Prostate gland (tissue), 2 donors: Measurements from ENCODE around the gene VWA1. TPM values are rescaled to one million over a fixed set of nuclear protein-coding genes. Genes with fewer than 3 reads are reported as not detected.

Experiments
- DNase-seq: peaks from one replicate; pipeline ENCODE4 v3.0.0-alpha.2; 2019; ENCODE audit warnings: low spot score
- H3K27ac ChIP-seq, 2 donors: fragments of 200-600 bp; sonication (generic); 2 replicates each; pipeline ENCODE4 v1.5.1; 2017 to 2019
- H3K27me3 ChIP-seq: fragments of 200-600 bp; sonication (generic); replicated peaks from 2 replicates; pipeline ENCODE4 v1.5.1; 2019; ENCODE audit not compliant: insufficient read depth
- H3K36me3 ChIP-seq, 2 donors: fragments of 200-600 bp; sonication (generic); 1 replicate in 1 of 2; 2 replicates in 1 of 2; pipeline versions ENCODE4 v1.5.1 to v1.8.1; 2017 to 2019
- H3K4me1 ChIP-seq: fragments of 200-600 bp; sonication (generic); replicated peaks from 2 replicates; pipeline ENCODE4 v1.5.1; 2019
- H3K4me3 ChIP-seq, 2 donors: fragments of 200-600 bp; sonication (generic); 2 replicates each; pipeline ENCODE4 v1.5.1; 2017 to 2019
- H3K9me3 ChIP-seq: fragments of 200-600 bp; sonication (generic); 2 replicates; pipeline ENCODE4 v1.5.1; 2017
- CTCF ChIP-seq, 4 experiments: fragments of 200-600 bp in 2 of 4; fragments of 450-650 bp in 2 of 4; sonication (generic) in 2 of 4; IDR thresholded peaks; 1 replicate in 3 of 4; 2 replicates in 1 of 4; pipeline ENCODE4 v1.5.1; 2016 to 2019; ENCODE audit warnings: antibody characterized with exemption in 4 of 4, mild to moderate bottlenecking in 2 of 4, moderate library complexity in 2 of 4
- POLR2A ChIP-seq: fragments of 450-650 bp; IDR thresholded peaks from one replicate; pipeline ENCODE4 v1.6.1; 2016; ENCODE audit warnings: antibody characterized with exemption, mild to moderate bottlenecking
- POLR2AphosphoS5 ChIP-seq: sonication (generic); formaldehyde crosslinking; IDR thresholded peaks from one replicate; pipeline ENCODE4 v1.6.1; 2017; ENCODE audit warnings: antibody characterized with exemption
- WGBS: methylation state at CpG from one replicate; pipeline ENCODE4 v1.1.5; 2018; 5-methylcytosine and 5-hydroxymethylcytosine counted together
- intact Hi-C: fragments of 100-400 bp; cut with DNase I; formaldehyde crosslinking; loops from one replicate; pipeline ENCODE4 v1.14.2; 2022
- total RNA-seq, 2 donors: library from RNA; depleted of rRNA; stranded (reverse); fragments of >200 nt; gene quantifications; one replicate each; pipeline ENCODE4 v1.1.0, GENCODE V29; 2016

VWA1 gene
- total RNA-seq, 2 donors from 2014 or later: 191 to 227 TPM

GRCh38 chr1:1425753-1426495 lies 9.6 kb upstream of the VWA1 start:
- DNase-seq: no peak
- Histone ChIP-seq H3K27me3 (no peaks in the 10 kb centered on the region), H3K4me3 (no peak overlapping the region), H3K4me1 (peaks cover 11% of the 10 kb centered on the region), H3K9me3 (no peaks in the 10 kb centered on the region), H3K36me3 (no peaks in the 10 kb centered on the region), H3K27ac (no peak overlapping the region)
- WGBS: 51% methylated on average over 19 of the region's 33 CpGs
- intact Hi-C loops: no loop called here
- TF ChIP-seq POLR2AphosphoS5 (no peak), CTCF (IDR thresholded peaks at IDR 0.05) (no peak), POLR2A (no peak)

- no peak for TF ChIP-seq CTCF (IDR thresholded peaks at IDR 0.05)
- TF ChIP-seq POLR2A: no peak
- no peak for TF ChIP-seq POLR2AphosphoS5
- WGBS: 41% methylated on average over 19 of the region's 19 CpGs
- no peak for DNase-seq
- H3K4me3 ChIP-seq: no peak overlapping the region
- no peaks in the 10 kb centered on the region for H3K27me3 ChIP-seq
- peaks cover 14% of the 10 kb centered on the region for H3K4me1 ChIP-seq
- intact Hi-C loops: no loop called here
- H3K9me3 ChIP-seq: no peaks in the 10 kb centered on the region
- H3K36me3 ChIP-seq: no peaks in the 10 kb centered on the region
- H3K27ac ChIP-seq: no peak overlapping the region
Observed at GRCh38 chr1:1426496-1427105, 8.9 kb upstream of the VWA1 start.

DNA sequence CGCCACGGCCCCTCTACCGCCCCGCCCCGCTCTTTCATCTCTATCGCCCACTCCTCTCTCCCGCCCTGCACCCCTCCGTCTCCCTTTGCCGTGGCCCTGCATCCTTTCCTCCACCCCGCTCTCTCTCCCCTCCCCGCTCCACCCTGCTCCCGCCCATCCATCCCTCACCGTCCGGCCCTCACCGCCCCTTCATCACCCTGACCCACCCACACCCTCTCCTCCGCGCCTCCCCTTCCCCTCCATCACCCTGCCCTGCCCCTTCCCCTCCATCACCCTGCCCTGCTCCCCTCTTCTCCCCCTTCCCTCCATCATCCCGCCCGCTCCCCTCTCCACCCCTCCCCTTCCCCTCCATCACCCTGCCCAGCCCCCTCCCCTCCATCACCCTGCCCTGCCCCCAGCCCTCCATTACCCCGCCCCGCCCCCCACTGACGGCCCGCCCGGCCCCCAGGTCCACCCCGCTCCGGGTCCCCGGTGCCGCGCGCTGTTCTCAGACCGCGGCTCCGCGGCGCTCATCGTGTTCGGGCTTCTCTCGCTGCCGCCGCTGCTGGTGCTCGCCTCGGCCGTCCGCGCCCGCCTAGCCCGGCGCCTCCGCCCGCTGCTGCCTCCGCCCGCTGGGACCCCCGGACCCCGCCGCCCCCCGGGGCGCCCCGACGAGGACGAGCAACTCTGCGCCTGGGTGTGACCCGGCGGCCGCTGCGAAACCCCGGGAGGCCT lies 8.2 kb upstream of the VWA1 start:
- TF ChIP-seq POLR2A (no peak), CTCF (IDR thresholded peaks at IDR 0.05) (no peak), POLR2AphosphoS5 (no peak)
- Histone ChIP-seq H3K27ac (peak overlapping the region; percentile 57 to 73), H3K9me3 (no peaks in the 10 kb centered on the region), H3K36me3 (no peaks in the 10 kb centered on the region), H3K4me1 (peaks cover 21% of the 10 kb centered on the region), H3K27me3 (no peaks in the 10 kb centered on the region), H3K4me3 (peak overlapping the region; percentile 37 to 53)
- DNase-seq: no peak
- WGBS: 18% methylated on average over 21 of the region's 66 CpGs
- intact Hi-C loops: no loop called here

GRCh38 chr1:1427820-1428148 lies 7.7 kb upstream of the VWA1 start:
- intact Hi-C loops: no loop called here
- no peak for DNase-seq
- peak overlapping the region; percentile 57 to 73 for H3K27ac ChIP-seq
- peaks cover 26% of the 10 kb centered on the region for H3K4me1 ChIP-seq
- H3K9me3 ChIP-seq: no peaks in the 10 kb centered on the region
- TF ChIP-seq POLR2A: no peak
- TF ChIP-seq POLR2AphosphoS5: no peak
- no peak for TF ChIP-seq CTCF (IDR thresholded peaks at IDR 0.05)
- no peaks in the 10 kb centered on the region for H3K36me3 ChIP-seq
- H3K4me3 ChIP-seq: peak overlapping the region; percentile 37 to 53
- WGBS: 0% methylated on average over 3 of the region's 22 CpGs
- H3K27me3 ChIP-seq: no peaks in the 10 kb centered on the region
